NOMO-1 treated with DMSO at 0.1 percent for 48 hours (cell line): ENCODE results near the gene USB1.

Experiments
- DNase-seq: peaks from one replicate; lab custom pipeline; 2025; ENCODE audit not compliant: unreplicated experiment; lab: John Stamatoyannopoulos, UW

The USB1 gene

GRCh38 chr16:58013201-58013956 is 12.2 kb downstream of the USB1 start:
- DNase-seq, result no peak

DNA sequence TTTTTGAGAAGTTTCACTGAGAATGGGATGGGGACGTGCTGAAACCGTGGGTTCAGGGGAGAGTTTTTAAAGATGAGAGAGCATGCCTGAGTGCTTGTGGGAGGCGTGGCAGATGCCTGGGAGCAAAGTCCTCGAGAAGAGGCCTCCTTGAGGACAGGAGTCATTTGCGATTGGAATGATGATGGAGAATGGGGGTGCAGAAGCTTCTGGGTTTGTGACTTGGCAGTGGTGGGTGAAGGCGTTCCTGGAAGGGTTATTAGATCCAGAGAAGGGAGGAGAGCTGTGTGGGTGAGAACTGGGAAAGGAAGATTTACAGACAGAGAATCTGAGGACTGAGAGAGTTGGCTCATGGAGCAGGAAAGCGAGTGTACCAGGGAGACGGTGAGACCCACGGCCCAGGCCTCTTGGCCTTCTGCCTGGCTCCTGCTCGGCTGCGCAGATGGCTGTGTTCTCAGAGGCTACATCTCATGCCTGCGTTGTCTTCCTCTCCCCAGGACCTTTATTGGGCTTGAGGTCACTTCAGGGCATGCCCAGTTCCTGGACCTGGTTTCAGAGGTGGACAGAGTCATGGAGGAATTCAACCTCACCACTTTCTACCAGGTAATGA is 15.7 kb downstream of the USB1 start:
- DNase-seq, result no peak

DNA sequence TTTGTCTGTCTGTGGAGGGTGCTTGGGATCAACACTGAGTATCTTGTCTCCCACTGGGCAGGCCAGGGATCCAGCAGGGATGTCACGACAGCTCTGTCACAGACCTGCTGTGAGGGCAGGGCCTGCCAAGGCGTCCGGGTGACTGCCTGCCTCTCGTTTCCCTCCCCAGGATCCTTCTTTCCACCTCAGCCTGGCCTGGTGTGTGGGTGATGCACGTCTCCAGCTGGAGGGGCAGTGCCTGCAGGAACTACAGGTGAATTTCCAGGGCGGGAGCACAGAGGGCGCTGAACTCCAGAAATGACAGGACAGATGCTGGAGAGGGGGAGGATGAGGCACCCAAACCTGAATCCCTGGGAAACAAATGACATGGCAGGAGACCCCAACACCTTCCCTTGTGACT is 17.6 kb downstream of the USB1 start:
- DNase-seq, result no peak

- no peak for DNase-seq
Observed at GRCh38 chr16:58019866-58020538, 18.8 kb downstream of the USB1 start.

GRCh38 chr16:58020628-58021521 is 19.7 kb downstream of the USB1 start:
- DNase-seq, result peak; percentile 29

GRCh38 chr16:58021661-58022551 is 20.7 kb downstream of the USB1 start:
- no peak for DNase-seq

DNA sequence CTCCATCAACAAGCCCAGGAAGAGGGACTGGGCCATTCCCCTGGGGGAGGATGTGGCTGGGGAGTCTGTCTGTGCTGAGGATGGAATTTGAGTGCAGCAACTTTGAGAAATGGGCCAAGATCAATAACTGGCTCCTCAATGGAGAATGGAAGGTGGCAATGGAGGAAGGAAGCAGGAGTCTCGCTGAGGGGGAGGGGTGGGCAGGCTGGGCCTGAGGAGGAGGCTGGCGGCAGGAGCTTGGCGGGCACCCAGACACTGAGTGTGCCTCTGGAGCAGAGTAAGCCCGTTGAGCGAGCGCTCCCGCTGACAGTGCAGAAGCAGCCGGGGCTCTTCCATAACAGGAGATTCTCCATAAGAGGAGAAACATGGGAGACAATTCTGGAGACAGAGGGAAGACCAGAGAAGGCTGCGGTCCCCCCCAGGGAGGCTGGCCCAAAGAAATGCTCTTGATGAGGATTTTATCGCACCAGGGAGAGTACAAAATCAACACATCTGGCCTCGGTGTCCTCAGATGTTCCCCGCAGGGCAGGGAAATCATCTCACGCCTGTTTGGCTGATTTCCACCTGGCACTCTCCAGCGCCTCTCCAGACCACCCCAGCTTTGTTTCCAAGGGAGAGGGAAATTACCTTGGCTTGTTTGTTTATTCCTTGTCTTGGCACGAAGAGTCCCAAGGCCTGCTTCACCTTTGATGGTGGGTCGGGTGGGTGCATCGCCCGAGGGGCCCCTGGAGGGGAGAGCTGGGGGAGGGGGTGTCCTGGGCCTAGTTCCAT is 21.6 kb downstream of the USB1 start:
- DNase-seq, result no peak

- peak; percentile 35 for DNase-seq
Observed at GRCh38 chr16:58024486-58025350, 23.5 kb downstream of the USB1 start.

DNA sequence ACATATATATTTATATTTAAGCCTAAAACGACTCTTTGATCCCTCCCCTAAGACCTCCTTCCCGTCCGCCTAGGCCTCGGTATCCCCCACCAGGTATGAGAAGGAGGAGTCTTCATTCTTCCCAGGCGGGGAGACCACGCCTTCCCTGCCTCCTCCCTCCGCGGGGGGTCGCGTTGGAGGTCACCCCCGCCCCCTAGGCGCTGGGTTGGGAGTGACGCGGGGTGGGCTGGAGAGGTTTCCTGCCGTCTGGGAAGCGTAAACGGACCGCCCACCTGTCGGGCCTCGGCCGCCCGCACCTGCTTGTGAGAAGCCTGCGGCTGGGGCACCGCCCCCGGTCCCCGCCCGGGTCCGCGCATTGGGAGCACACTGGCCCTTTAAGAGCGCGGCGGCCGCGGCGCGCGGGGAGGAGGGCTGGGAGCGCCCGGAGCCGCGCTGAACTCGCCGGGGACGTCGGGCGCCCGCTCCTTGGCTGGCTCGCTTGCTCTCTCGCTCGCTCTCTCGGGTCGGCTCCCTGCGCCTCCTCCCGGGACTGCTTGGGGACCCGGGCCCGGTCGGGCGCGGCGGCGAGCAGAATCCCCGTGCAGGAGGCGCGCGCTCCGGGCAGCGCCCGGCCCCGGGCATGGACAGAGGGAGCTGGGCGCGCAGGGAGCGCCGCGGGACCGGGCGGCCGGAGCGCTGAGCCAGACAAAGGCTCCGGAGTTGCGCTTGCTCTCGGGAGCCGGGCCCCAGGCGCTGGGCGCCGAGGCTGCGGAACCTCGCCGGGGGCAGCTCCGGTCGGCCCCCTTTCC is 24.3 kb downstream of the USB1 start, which contains the start of gene MMP15:
MMP15 (plus strand) TSS at position 404 of the 788 bp plus-strand sequence. CDS start 597 bp downstream, outside the sequence.
- DNase-seq, result peak; percentile 44

DNA sequence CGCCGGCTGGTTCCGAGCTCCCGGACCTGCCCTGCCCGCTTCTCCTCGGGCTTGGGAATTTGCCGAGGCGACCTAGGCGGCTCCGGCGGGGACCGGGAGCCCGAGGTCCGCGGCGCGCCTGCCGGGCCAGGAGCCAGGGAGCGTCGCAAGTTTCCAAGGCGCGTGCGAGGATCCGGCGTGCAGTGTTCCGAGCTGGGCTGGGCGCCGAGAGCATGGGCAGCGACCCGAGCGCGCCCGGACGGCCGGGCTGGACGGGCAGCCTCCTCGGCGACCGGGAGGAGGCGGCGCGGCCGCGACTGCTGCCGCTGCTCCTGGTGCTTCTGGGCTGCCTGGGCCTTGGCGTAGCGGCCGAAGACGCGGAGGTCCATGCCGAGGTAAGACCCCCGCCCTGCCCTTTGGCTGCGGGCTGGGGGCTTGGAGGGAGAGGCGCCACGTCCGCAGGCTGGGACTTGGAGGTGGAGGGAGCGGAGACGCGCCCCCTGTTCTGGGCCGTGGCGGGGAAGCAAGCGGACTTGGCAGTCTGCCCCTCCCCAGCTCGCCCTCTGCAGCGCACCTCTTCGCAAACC is 25.0 kb downstream of the USB1 start:
- no peak for DNase-seq

DNA sequence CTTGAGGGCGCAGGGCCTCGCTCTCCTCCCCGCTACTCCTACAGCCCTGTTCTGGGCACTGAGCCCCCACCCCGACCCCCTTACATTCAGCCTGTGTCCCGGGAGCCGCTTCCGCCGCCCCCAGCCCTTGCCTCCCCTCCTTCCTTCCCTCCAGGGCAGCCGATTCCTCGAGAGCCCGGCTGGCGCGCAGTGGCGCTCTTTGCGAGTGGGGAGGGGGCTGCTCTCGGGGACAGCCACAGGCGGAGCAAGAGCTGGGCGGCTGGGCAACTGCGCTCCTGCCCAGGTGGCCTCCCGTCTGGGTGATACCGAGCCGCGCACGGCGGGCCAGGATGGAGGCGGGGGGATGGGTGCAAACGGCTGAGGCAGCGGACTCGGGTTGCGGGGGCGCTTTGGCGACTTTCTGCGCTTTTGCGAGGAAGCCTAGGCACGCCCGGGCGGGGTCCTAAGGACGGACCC is 25.5 kb downstream of the USB1 start:
- DNase-seq, result no peak

DNA sequence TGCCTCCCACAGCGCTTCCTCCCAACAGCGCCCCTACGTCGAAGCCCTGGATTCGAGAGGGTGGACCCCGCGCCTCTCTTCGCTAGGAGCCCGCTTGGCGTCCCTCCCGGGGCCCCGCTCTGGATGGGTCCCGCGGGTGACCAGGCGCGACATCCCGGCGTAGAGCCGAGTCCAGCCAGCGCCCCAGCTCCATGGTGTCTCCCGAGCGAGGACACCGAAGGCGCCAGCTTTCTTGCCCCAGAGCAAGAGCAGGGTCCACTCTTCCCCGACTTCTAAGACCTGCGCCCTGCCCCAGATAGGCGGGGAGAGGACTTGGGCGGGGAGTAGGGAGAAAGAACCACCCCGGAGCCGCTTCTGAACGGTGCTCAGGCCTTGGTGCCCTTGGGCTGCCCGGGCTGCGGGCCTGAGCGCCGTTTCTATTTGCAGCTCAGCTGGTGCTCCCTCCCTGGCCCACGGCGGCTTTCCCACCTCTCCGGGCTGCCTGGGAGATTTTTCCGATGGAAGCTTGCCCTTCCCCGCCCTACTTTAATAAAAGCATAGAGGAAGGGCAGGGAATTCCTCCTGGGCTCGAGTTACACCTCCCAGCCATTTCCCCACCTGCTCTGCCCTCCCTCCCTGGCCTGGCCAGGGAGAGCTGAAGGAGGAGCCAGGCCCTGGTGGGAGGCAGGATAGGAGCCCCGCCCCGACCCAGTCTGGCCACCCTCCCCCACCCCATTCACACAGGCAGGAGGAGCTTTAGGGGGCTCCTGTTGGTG is 26.1 kb downstream of the USB1 start:
- DNase-seq, result no peak

DNA sequence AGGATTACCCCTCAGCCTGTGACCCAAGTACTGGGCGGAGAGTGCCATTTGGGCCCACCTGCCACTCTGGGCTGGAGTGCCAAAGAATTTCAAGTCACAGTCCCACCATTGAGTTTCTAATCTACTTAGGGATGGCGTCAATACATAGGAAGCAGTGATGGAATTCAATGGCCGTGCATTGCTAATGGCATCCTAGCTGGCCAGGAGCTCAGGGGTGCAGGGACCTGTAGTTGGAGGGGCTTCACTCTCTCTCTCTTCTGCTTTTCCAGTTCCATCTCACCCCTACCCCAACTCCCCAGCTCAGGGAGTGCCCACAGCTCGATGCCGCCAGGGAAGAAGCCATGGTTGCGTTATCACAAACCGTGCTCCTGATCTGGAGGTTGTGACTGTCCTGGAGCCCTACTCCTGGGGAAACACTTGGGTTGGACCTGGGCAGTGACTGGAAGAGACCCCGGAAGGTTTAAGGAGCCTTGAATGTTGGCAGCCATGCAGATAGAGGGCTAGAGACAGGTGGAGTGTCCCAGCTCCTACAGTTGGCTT is 26.8 kb downstream of the USB1 start:
- DNase-seq, result no peak

- no peak for DNase-seq
Observed at GRCh38 chr16:58028541-58029070, 27.4 kb downstream of the USB1 start.

GRCh38 chr16:58029410-58029809 is 28.2 kb downstream of the USB1 start:
- no peak for DNase-seq
